HepG2 (cell line): Measurements from ENCODE around the gene ALCAM. TPM values are rescaled to one million over a fixed set of nuclear protein-coding genes. Genes with fewer than 3 reads are reported as not detected.

Experiments
- BHLHE40 ChIP-seq: IDR thresholded peaks from 2 replicates; pipeline ENCODE4 v1.6.1; 2011; ENCODE audit warnings: low read length, improper control_type of control experiment
- DNMT3B ChIP-seq: conservative IDR thresholded peaks from 2 replicates; pipeline ENCODE4 v1.6.1; 2016; ENCODE audit warnings: missing biosample characterization, control low read depth
- FOXP1 ChIP-seq, 2 experiments: fragments of 450-650 bp in 1 of 2; IDR thresholded peaks; 2 replicates each; pipeline ENCODE4 v1.6.1; 2017 to 2018; ENCODE audit warnings: antibody characterized with exemption in 1 of 2
- HMG20B ChIP-seq: conservative IDR thresholded peaks from 2 replicates; pipeline ENCODE4 v1.6.1; 2016; ENCODE audit warnings: missing genetic modification reagents, missing compliant biosample characterization
- IKZF4 ChIP-seq: sonication (generic); formaldehyde crosslinking; IDR thresholded peaks from 2 replicates; pipeline ENCODE4 v1.5.1; 2020; ENCODE audit warnings: borderline replicate concordance, mild to moderate bottlenecking, low read depth, missing genetic modification reagents; ENCODE audit errors: not compliant biosample characterization
- KLF9 ChIP-seq: IDR thresholded peaks from 2 replicates; pipeline ENCODE4 v1.6.1; 2016; ENCODE audit warnings: low read depth
- LCORL ChIP-seq, 2 experiments: fragments of 450-650 bp in 1 of 2; sonication (generic) in 1 of 2; formaldehyde crosslinking in 1 of 2; IDR thresholded peaks; 2 replicates each; pipeline versions ENCODE4 v1.5.0 to v1.6.1; 2017 to 2020; ENCODE audit warnings: antibody characterized with exemption in 1 of 2, missing genetic modification reagents in 1 of 2
- MZF1 ChIP-seq: sonication (generic); formaldehyde crosslinking; IDR thresholded peaks from 2 replicates; pipeline ENCODE4 v1.8.1; 2023; ENCODE audit warnings: mild to moderate bottlenecking, missing genetic modification reagents, borderline replicate concordance
- ONECUT2 ChIP-seq: sonication (generic); formaldehyde crosslinking; IDR thresholded peaks from 2 replicates; pipeline ENCODE4 v1.4.0; 2020; ENCODE audit warnings: missing genetic modification reagents
- PRMT3 ChIP-seq: sonication (generic); formaldehyde crosslinking; IDR thresholded peaks from 2 replicates; pipeline ENCODE4 v1.8.1; 2022; ENCODE audit warnings: low read depth, mild to moderate bottlenecking, moderate library complexity, missing genetic modification reagents, borderline replicate concordance
- PTBP1 ChIP-seq: fragments of 200-400 bp; formaldehyde crosslinking; IDR thresholded peaks from 2 replicates; pipeline ENCODE4 v1.6.1; 2018; ENCODE audit warnings: low read length, low read depth; ENCODE audit not compliant: poor library complexity, severe bottlenecking
- SAP130 ChIP-seq: IDR thresholded peaks from 2 replicates; pipeline ENCODE4 v1.6.1; 2016; ENCODE audit warnings: low read depth
- SATB2 ChIP-seq: sonication (generic); formaldehyde crosslinking; IDR thresholded peaks from 2 replicates; pipeline ENCODE4 v1.5.0; 2020; ENCODE audit warnings: missing genetic modification reagents
- TBL1XR1 ChIP-seq: fragments of 150-350 bp; IDR thresholded peaks from 2 replicates; pipeline ENCODE4 v1.6.1; 2014; ENCODE audit warnings: borderline replicate concordance, low read length; ENCODE audit not compliant: partially characterized antibody
- THAP11 ChIP-seq: IDR thresholded peaks from 2 replicates; pipeline ENCODE4 v1.6.1; 2016; ENCODE audit warnings: missing biosample characterization, missing genetic modification reagents
- ZNF251 ChIP-seq: sonication (generic); formaldehyde crosslinking; IDR thresholded peaks from 2 replicates; pipeline ENCODE4 v1.9.0; 2021; ENCODE audit warnings: mild to moderate bottlenecking, missing genetic modification reagents
- ZNF3 ChIP-seq: IDR thresholded peaks from 2 replicates; pipeline ENCODE4 v1.7.0; 2017; ENCODE audit warnings: inconsistent platforms
- ZNF451 ChIP-seq: sonication (generic); formaldehyde crosslinking; IDR thresholded peaks from 2 replicates; pipeline ENCODE4 v1.5.0; 2020; ENCODE audit warnings: mild to moderate bottlenecking, missing genetic modification reagents
- ZNF572 ChIP-seq: sonication (generic); formaldehyde crosslinking; IDR thresholded peaks from 2 replicates; pipeline ENCODE4 v1.5.1; 2020; ENCODE audit warnings: mild to moderate bottlenecking, missing genetic modification reagents
- ZNF616 ChIP-seq: sonication (generic); formaldehyde crosslinking; IDR thresholded peaks from 2 replicates; pipeline ENCODE4 v1.5.0; 2020; ENCODE audit warnings: low read depth, mild to moderate bottlenecking, missing genetic modification reagents
- polyA plus RNA-seq, 8 experiments: library from polyadenylated mRNA; depleted of rRNA in 3 of 8; stranded (reverse) in 7 of 8; unstranded in 1 of 8; fragments of >200 nt; fragmentation: Illumina TruSeq in 4 of 8; extraction: Trizol in 4 of 8; gene quantifications; 2 replicates each; pipeline versions ENCODE4 v1.2.1 to v1.2.3, GENCODE V29; 2011 to 2016; ENCODE audit warnings: low read depth in 4 of 8, missing spikeins in 1 of 8, mixed read lengths in 1 of 8; ENCODE audit not compliant: insufficient read depth in 1 of 8
- total RNA-seq, 5 experiments: library from RNA; depleted of rRNA; stranded (reverse); fragments of >200 nt; fragmentation: Illumina TruSeq; extraction: Trizol; gene quantifications; 2 replicates each; pipeline ENCODE4 v1.2.3, GENCODE V29; 2016; ENCODE audit warnings: low read depth in 1 of 5
- TF ChIP-seq, protein P1 (sequence below): sonication (generic); formaldehyde crosslinking; IDR thresholded peaks from 2 replicates; pipeline ENCODE4 v1.4.0; 2020; ENCODE audit warnings: mild to moderate bottlenecking, low read depth, missing genetic modification reagents
- TF ChIP-seq, protein P2 (sequence below): sonication (generic); formaldehyde crosslinking; IDR thresholded peaks from 2 replicates; pipeline ENCODE4 v1.5.0; 2020; ENCODE audit warnings: mild to moderate bottlenecking, missing genetic modification reagents
- TF ChIP-seq, protein P3 (sequence below): sonication (generic); formaldehyde crosslinking; IDR thresholded peaks from 2 replicates; pipeline ENCODE4 v1.5.0; 2020; ENCODE audit warnings: missing genetic modification reagents

ALCAM gene
- total and polyA plus RNA-seq, 2 of the 13 experiments (the other 11 are each of a cell fraction or from before 2014, with no cell fraction given), result 26.0 to 33.1 TPM

DNA sequence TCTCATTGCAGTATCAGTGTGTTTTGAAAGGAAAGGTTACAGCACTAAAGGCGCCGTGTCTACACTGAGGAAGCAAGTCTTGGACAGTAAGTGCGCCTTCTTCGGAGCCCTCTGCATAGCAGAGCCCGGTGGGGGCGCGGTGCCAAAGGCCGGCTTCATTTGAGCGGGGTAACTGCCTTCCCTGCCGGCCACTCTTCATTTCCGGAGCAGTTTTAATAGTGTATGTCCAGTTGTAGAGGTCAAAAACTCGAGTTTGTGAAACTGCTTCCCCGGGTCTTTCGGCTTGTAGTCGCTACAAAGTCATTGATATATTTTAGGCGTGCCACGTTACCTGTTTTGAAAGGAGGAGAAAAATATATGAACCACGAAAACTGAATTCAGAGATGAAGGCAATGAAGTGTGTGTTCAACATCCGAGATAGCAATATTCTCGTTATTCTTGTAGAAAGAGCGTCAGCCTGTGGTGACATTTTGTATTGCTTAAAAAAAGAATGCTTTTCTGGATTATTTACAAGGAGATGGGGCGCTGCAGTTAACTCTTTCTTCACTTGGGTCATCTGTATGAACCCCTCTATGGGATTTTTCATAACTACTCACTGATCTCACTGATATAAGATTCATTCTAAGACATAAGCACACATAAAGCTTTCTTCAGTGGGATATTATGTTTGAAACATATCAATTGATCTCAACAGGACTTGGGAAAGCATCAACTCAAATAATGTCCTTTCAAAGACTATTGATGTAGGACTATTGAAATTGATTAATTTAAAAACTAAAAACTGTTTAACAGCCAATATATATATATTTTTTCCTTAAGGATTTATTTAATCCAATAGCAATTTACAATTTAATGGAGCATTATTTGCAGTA lies 3.0 kb downstream of the ALCAM start (continued):
- TF ChIP-seq PRMT3, result no peak
- TF ChIP-seq MZF1, result no peak
- TF ChIP-seq LCORL (IDR thresholded peaks at IDR 0.05), result no peak
- no peak; the same call in 1 of the 2 replicates for TF ChIP-seq LCORL (CRISPR knock-in tag; IDR thresholded peaks at IDR 0.05)
- TF ChIP-seq KLF9, result no peak
- TF ChIP-seq ZNF616 (CRISPR knock-in tag), result no peak
- TF ChIP-seq SATB2 (CRISPR knock-in tag), result no peak
- no peak for TF ChIP-seq HMG20B (CRISPR knock-in tag)
- no peak for TF ChIP-seq ZNF451 (CRISPR knock-in tag)
- TF ChIP-seq, protein P1, sequence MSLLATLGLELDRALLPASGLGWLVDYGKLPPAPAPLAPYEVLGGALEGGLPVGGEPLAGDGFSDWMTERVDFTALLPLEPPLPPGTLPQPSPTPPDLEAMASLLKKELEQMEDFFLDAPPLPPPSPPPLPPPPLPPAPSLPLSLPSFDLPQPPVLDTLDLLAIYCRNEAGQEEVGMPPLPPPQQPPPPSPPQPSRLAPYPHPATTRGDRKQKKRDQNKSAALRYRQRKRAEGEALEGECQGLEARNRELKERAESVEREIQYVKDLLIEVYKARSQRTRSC (CRISPR knock-in tag), result no peak
- TF ChIP-seq ZNF251, result no peak
- no peak for TF ChIP-seq DNMT3B
- no peak for TF ChIP-seq BHLHE40
- peak; percentile 26; the same call in 1 of the 2 replicates for TF ChIP-seq SAP130 (CRISPR knock-in tag)
- TF ChIP-seq, protein P2, sequence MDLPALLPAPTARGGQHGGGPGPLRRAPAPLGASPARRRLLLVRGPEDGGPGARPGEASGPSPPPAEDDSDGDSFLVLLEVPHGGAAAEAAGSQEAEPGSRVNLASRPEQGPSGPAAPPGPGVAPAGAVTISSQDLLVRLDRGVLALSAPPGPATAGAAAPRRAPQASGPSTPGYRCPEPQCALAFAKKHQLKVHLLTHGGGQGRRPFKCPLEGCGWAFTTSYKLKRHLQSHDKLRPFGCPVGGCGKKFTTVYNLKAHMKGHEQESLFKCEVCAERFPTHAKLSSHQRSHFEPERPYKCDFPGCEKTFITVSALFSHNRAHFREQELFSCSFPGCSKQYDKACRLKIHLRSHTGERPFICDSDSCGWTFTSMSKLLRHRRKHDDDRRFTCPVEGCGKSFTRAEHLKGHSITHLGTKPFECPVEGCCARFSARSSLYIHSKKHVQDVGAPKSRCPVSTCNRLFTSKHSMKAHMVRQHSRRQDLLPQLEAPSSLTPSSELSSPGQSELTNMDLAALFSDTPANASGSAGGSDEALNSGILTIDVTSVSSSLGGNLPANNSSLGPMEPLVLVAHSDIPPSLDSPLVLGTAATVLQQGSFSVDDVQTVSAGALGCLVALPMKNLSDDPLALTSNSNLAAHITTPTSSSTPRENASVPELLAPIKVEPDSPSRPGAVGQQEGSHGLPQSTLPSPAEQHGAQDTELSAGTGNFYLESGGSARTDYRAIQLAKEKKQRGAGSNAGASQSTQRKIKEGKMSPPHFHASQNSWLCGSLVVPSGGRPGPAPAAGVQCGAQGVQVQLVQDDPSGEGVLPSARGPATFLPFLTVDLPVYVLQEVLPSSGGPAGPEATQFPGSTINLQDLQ, result no peak
- no peak for TF ChIP-seq FOXP1 (IDR thresholded peaks at IDR 0.05)
- TF ChIP-seq FOXP1 (CRISPR knock-in tag; IDR thresholded peaks at IDR 0.05), result no peak
- no peak for TF ChIP-seq TBL1XR1
- no peak for TF ChIP-seq IKZF4 (CRISPR knock-in tag)
- TF ChIP-seq ZNF572, result no peak
- no peak for TF ChIP-seq ZNF3 (CRISPR knock-in tag)
- TF ChIP-seq PTBP1, result no peak
- TF ChIP-seq, protein P3, sequence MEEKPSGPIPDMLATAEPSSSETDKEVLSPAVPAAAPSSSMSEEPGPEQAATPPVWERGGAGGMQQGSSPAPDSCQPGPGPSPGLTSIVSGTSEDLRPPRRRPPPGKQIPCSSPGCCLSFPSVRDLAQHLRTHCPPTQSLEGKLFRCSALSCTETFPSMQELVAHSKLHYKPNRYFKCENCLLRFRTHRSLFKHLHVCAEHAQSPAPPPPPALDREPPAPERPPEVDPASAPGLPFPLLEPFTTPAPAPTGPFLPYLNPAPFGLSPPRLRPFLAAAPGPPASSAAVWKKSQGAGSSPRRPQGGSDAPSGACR (CRISPR knock-in tag), result peak; percentile 23; the same call in 1 of the 2 replicates
- no peak for TF ChIP-seq THAP11 (CRISPR knock-in tag)
- no peak for TF ChIP-seq ONECUT2
